HFFc6 (cell line): ENCODE measurements around the gene FRYL. TPM values are rescaled to one million over a fixed set of nuclear protein-coding genes. Genes with fewer than 3 reads are reported as not detected.

ENCODE experiments used
- DNase-seq: peaks from one replicate; pipeline ENCODE4 v3.0.0-alpha.2; 2018
- H3K27ac Mint-ChIP-seq: 2 replicates; pipeline ENCODE4 v1.8.0; 2020; ENCODE audit warnings: mild to moderate bottlenecking, mixed read lengths
- H3K27me3 Mint-ChIP-seq: 2 replicates; pipeline ENCODE4 v1.8.0; 2021; ENCODE audit warnings: mild to moderate bottlenecking, moderate library complexity, mixed read lengths; ENCODE audit not compliant: insufficient read depth
- H3K36me3 Mint-ChIP-seq: 2 replicates; pipeline ENCODE4 v1.8.0; 2021; ENCODE audit warnings: low read depth, mixed read lengths
- H3K4me1 Mint-ChIP-seq: 2 replicates; pipeline ENCODE4 v1.8.0; 2020; ENCODE audit warnings: low read depth, mixed read lengths
- H3K4me3 Mint-ChIP-seq: 2 replicates; pipeline ENCODE4 v1.8.0; 2020; ENCODE audit warnings: mild to moderate bottlenecking, moderate library complexity, mixed read lengths
- H3K9me3 Mint-ChIP-seq: 2 replicates; pipeline ENCODE4 v1.8.0; 2020; ENCODE audit warnings: mild to moderate bottlenecking, mixed read lengths
- CTCF ChIP-seq: fragments of 200-600 bp; sonication (generic); IDR thresholded peaks from 2 replicates; pipeline ENCODE4 v1.5.0; 2021; ENCODE audit warnings: antibody characterized with exemption, mild to moderate bottlenecking
- total RNA-seq, 6 experiments: library from RNA; stranded (reverse); fragmentation: NEBNext Ultra II Directional; extraction: Animal tissue kit (Norgen Biotek cat#: 25700); gene quantifications; 2 replicates in 1 of 6; 3 replicates in 5 of 6; pipeline ENCODE4 v1.2.3, GENCODE V29; 2021

The FRYL gene
- total RNA-seq, 6 experiments from 2014 or later, result 29.0 to 32.8 (median 30.4) TPM

GRCh38 chr4:48491514-48492176 is 288.4 kb downstream of the FRYL start:
- Mint-ChIP-seq H3K27me3 (peaks cover 34% of the 10 kb centered on the region), H3K9me3 (no peaks in the 10 kb centered on the region), H3K36me3 (peaks cover 4% of the 10 kb centered on the region; the same call in 1 of the 2 replicates), H3K27ac (no peak overlapping the region), H3K4me1 (no peaks in the 10 kb centered on the region), H3K4me3 (no peak overlapping the region)
- TF ChIP-seq CTCF, result no peak
- no peak for DNase-seq

- Mint-ChIP-seq H3K27me3 (peaks cover 34% of the 10 kb centered on the region), H3K4me1 (no peaks in the 10 kb centered on the region), H3K9me3 (no peaks in the 10 kb centered on the region), H3K4me3 (no peak overlapping the region), H3K36me3 (peaks cover 4% of the 10 kb centered on the region; the same call in 1 of the 2 replicates), H3K27ac (no peak overlapping the region)
- no peak for DNase-seq
- TF ChIP-seq CTCF, result no peak
Observed at GRCh38 chr4:48490680-48491513, 289.2 kb downstream of the FRYL start.

GRCh38 chr4:48490012-48490679 is 289.9 kb downstream of the FRYL start, which contains the start of gene ZAR1:
TSS of gene ZAR1 (plus strand) at chr4:48490252. CDS start at chr4:48490292, 40 bp downstream.
- no peak for TF ChIP-seq CTCF
- no peaks in the 10 kb centered on the region for H3K4me1 Mint-ChIP-seq
- H3K27me3 Mint-ChIP-seq, result peaks cover 35% of the 10 kb centered on the region
- H3K4me3 Mint-ChIP-seq, result no peak within 1 kb of the TSS
- no peaks in the 10 kb centered on the region for H3K36me3 Mint-ChIP-seq
- H3K27ac Mint-ChIP-seq, result no peak within 1 kb of the TSS
- no peaks in the 10 kb centered on the region for H3K9me3 Mint-ChIP-seq
- DNase-seq, result no peak

- no peak for TF ChIP-seq CTCF
- H3K9me3 Mint-ChIP-seq, result no peaks in the 10 kb centered on the region
- no peaks in the 10 kb centered on the region for H3K4me1 Mint-ChIP-seq
- H3K36me3 Mint-ChIP-seq, result no peaks in the 10 kb centered on the region
- peaks cover 40% of the 10 kb centered on the region for H3K27me3 Mint-ChIP-seq
- DNase-seq, result no peak
- no peak overlapping the region for H3K4me3 Mint-ChIP-seq
- H3K27ac Mint-ChIP-seq, result no peak overlapping the region
Observed at GRCh38 chr4:48489683-48490011, 290.4 kb downstream of the FRYL start.

- DNase-seq, result no peak
- Mint-ChIP-seq H3K4me3 (no peak overlapping the region), H3K27me3 (peaks cover 56% of the 10 kb centered on the region), H3K27ac (no peak overlapping the region), H3K9me3 (peaks cover 4% of the 10 kb centered on the region; the same call in 1 of the 2 replicates), H3K4me1 (0 out of 2 replicates have a peak, but pooled peaks cover 5% of the 10 kb centered on the region), H3K36me3 (0 out of 2 replicates have a peak, but pooled peaks cover 5% of the 10 kb centered on the region)
- TF ChIP-seq CTCF, result no peak
Observed at GRCh38 chr4:48484494-48485168, 295.4 kb downstream of the FRYL start.
